Smooth muscle cell (in vitro differentiated cells): ENCODE measurements around the gene DGKI. TPM values are rescaled to one million over a fixed set of nuclear protein-coding genes. Genes with fewer than 3 reads are reported as not detected.

ENCODE experiments used
- DNase-seq: peaks from one replicate; lab custom pipeline; 2025; ENCODE audit not compliant: unreplicated experiment; lab: John Stamatoyannopoulos, UW
- H2AFZ ChIP-seq: fragments of 200-600 bp; sonication (generic); 2 replicates; pipeline ENCODE4 v1.6.0; 2016; ENCODE audit warnings: antibody characterized with exemption, low read depth, mild to moderate bottlenecking
- H3F3A ChIP-seq: fragments of 200-600 bp; sonication (generic); 2 replicates; pipeline ENCODE4 v1.6.0; 2017; ENCODE audit warnings: antibody characterized with exemption, low read depth
- H3K27ac ChIP-seq: fragments of 200-600 bp; sonication (generic); 2 replicates; pipeline ENCODE4 v1.5.1; 2016; ENCODE audit warnings: low read depth, mild to moderate bottlenecking
- H3K27me3 ChIP-seq: fragments of 200-600 bp; sonication (generic); 2 replicates; pipeline ENCODE4 v1.6.1; 2016; ENCODE audit warnings: low read depth, mild to moderate bottlenecking
- H3K36me3 ChIP-seq: fragments of 200-600 bp; sonication (generic); 2 replicates; pipeline ENCODE4 v1.5.1; 2016; ENCODE audit warnings: low read depth
- H3K4me1 ChIP-seq: fragments of 200-600 bp; sonication (generic); 2 replicates; pipeline ENCODE4 v1.5.1; 2016; ENCODE audit warnings: low read depth
- H3K4me2 ChIP-seq: fragments of 200-600 bp; sonication (generic); 2 replicates; pipeline ENCODE4 v1.6.0; 2016; ENCODE audit warnings: mild to moderate bottlenecking
- H3K4me3 ChIP-seq: fragments of 200-600 bp; sonication (generic); 2 replicates; pipeline ENCODE4 v1.5.1; 2016; ENCODE audit warnings: mild to moderate bottlenecking
- H3K79me2 ChIP-seq: fragments of 200-600 bp; sonication (generic); 2 replicates; pipeline ENCODE4 v1.6.0; 2016; ENCODE audit warnings: low read depth, mild to moderate bottlenecking
- H3K9ac ChIP-seq: fragments of 200-600 bp; sonication (generic); 2 replicates; pipeline ENCODE4 v1.6.0; 2016; ENCODE audit warnings: low read depth
- H3K9me3 ChIP-seq: fragments of 200-600 bp; sonication (generic); replicated peaks from 2 replicates; pipeline ENCODE4 v1.5.1; 2016; ENCODE audit warnings: low read depth
- H4K20me1 ChIP-seq: fragments of 200-600 bp; sonication (generic); 2 replicates; pipeline ENCODE4 v1.6.0; 2016; ENCODE audit warnings: low read depth
- WGBS: methylation state at CpG from one replicate; pipeline ENCODE4 v1.1.7; 2016; ENCODE audit warnings: low lambda C conversion rate; 5-methylcytosine and 5-hydroxymethylcytosine counted together
- polyA plus RNA-seq: library from polyadenylated mRNA; unstranded; fragments of >200 nt; fragmentation: Nextera tagmentation; extraction: Ambion mirVana; gene quantifications from 2 replicates; pipeline ENCODE4 v1.2.1, GENCODE V29; 2016
- total RNA-seq: library from RNA; depleted of rRNA; stranded (reverse); fragments of >200 nt; gene quantifications from 2 replicates; pipeline ENCODE4 v1.2.3, GENCODE V29; 2014
- TF ChIP-seq, protein P1 (sequence below): fragments of 200-600 bp; sonication (generic); IDR thresholded peaks from 2 replicates; pipeline ENCODE4 v1.5.1; 2017; ENCODE audit warnings: borderline replicate concordance, mild to moderate bottlenecking, antibody characterized with exemption; ENCODE audit not compliant: insufficient read depth, poor library complexity, severe bottlenecking

DGKI gene
- total and polyA plus RNA-seq, 2 experiments from 2014 or later, result 2.5 to 6.2 TPM

DNA sequence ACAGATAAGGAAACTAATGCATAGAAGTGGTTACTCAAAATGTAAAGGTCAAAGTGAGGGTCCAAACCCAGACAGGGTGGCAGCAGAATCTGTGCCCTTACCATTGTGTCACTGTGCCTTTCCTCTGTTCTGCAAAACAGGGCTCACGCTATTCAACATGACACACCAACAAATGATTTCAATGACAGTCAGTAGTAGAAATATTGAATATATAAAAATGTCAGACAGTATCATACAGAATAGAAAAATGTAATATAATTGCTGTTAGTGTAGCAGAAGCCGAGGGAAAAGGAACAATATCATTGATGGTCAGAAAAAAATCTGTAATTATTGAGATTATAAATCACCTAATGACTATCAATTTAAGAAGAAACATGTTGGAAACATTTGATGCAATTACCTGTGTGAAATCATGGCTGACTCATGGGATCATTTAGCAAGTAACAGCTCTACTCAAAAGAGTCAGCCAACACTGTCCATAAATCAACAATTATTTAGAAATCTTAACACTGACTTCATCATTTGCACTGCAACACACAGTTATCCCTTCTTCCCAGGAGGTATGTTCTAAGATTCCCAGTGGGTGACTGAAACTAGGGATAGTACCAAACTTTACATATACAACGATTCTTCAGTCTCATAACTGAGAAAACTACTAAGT lies 198.7 kb downstream of the DGKI start:
- Histone ChIP-seq H3K79me2 (no peaks in the 10 kb centered on the region), H3K4me1 (no peaks in the 10 kb centered on the region), H2AFZ (no peak overlapping the region), H3K36me3 (no peaks in the 10 kb centered on the region), H3K4me2 (no peak overlapping the region), H3K9me3 (no peaks in the 10 kb centered on the region), H4K20me1 (no peaks in the 10 kb centered on the region), H3F3A (no peaks in the 10 kb centered on the region), H3K27ac (no peak overlapping the region), H3K27me3 (peaks cover 17% of the 10 kb centered on the region), H3K4me3 (no peak overlapping the region), H3K9ac (no peak overlapping the region)
- TF ChIP-seq, protein P1, sequence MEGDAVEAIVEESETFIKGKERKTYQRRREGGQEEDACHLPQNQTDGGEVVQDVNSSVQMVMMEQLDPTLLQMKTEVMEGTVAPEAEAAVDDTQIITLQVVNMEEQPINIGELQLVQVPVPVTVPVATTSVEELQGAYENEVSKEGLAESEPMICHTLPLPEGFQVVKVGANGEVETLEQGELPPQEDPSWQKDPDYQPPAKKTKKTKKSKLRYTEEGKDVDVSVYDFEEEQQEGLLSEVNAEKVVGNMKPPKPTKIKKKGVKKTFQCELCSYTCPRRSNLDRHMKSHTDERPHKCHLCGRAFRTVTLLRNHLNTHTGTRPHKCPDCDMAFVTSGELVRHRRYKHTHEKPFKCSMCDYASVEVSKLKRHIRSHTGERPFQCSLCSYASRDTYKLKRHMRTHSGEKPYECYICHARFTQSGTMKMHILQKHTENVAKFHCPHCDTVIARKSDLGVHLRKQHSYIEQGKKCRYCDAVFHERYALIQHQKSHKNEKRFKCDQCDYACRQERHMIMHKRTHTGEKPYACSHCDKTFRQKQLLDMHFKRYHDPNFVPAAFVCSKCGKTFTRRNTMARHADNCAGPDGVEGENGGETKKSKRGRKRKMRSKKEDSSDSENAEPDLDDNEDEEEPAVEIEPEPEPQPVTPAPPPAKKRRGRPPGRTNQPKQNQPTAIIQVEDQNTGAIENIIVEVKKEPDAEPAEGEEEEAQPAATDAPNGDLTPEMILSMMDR, result no peak
- 87% methylated on average over 3 of the region's 3 CpGs for WGBS
- no peak for DNase-seq

- no peak overlapping the region for H3K27ac ChIP-seq
- no peaks in the 10 kb centered on the region for H3K9me3 ChIP-seq
- 11% methylated on average over 2 of the region's 2 CpGs for WGBS
- TF ChIP-seq, protein P1, result no peak
- H3K9ac ChIP-seq, result no peak overlapping the region
- H3K4me1 ChIP-seq, result no peaks in the 10 kb centered on the region
- H3K4me3 ChIP-seq, result no peak overlapping the region
- DNase-seq, result no peak
- no peak overlapping the region for H2AFZ ChIP-seq
- H3K36me3 ChIP-seq, result no peaks in the 10 kb centered on the region
- H4K20me1 ChIP-seq, result no peaks in the 10 kb centered on the region
- no peak overlapping the region for H3K4me2 ChIP-seq
- no peaks in the 10 kb centered on the region for H3K79me2 ChIP-seq
- no peaks in the 10 kb centered on the region for H3F3A ChIP-seq
- H3K27me3 ChIP-seq, result peaks cover 17% of the 10 kb centered on the region
These were observed 204.3 kb downstream of the DGKI start for GRCh38 chr7:137642472-137642871.

DNA sequence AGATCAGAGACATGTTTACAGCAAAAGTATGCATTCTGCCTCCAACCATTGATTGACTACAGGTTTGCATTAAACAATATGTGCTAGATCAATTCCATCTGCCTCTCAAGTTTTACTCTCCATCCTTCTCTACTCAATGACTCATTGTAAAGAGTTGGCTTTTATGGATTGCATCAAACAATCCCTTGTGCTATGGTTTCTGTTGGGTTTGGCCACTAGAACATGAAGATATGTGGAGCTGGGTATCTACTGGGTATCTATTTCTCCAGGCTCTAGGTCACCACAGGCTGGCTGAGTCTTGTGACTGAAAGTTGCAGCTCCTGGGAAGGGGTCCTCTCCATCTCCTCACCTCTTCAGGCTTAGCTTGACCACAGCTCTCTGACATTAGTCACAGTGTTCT lies 204.7 kb downstream of the DGKI start:
- no peak for DNase-seq
- Histone ChIP-seq H3K79me2 (no peaks in the 10 kb centered on the region), H3K27me3 (peaks cover 17% of the 10 kb centered on the region)

More for the DNA sequence above, 204.7 kb downstream of the DGKI start:
- Histone ChIP-seq H3K4me3 (no peak overlapping the region), H3K9me3 (no peaks in the 10 kb centered on the region), H3K4me1 (no peaks in the 10 kb centered on the region), H3K36me3 (no peaks in the 10 kb centered on the region), H3K4me2 (no peak overlapping the region), H3F3A (no peaks in the 10 kb centered on the region), H4K20me1 (no peaks in the 10 kb centered on the region), H3K9ac (no peak overlapping the region), H2AFZ (no peak overlapping the region), H3K27ac (no peak overlapping the region)
- TF ChIP-seq, protein P1, result no peak
